SK-N-SH (cell line): ENCODE data around the gene MUC7. TPM values are rescaled to one million over a fixed set of nuclear protein-coding genes. Genes with fewer than 3 reads are reported as not detected.

Experiments
- CTCF ChIA-PET: fragments of 300-600, 350-600 bp; formaldehyde crosslinking; extraction: SDS; loops from one replicate; lab custom pipeline; 2021; lab: Yijun Ruan, JAX
- POLR2A ChIA-PET: fragments of 350-600 bp; sonication (Branson Sonifier 250); formaldehyde crosslinking; extraction: SDS; loops from one replicate; lab custom pipeline; 2020; ENCODE audit warnings: antibody characterized with exemption, inconsistent platforms; lab: Yijun Ruan, JAX
- DNase-seq: peaks from one replicate; pipeline ENCODE4 v3.0.0; 2012
- H2AFZ ChIP-seq: fragments of 200-600 bp; sonication (generic); 2 replicates; pipeline ENCODE4 v1.8.1; 2016; ENCODE audit warnings: antibody characterized with exemption, mild to moderate bottlenecking, low read depth
- H3F3A ChIP-seq: fragments of 200-600 bp; sonication (generic); replicated peaks from 2 replicates; pipeline ENCODE3; 2016; ENCODE audit warnings: antibody characterized with exemption, mild to moderate bottlenecking; ENCODE audit not compliant: insufficient read depth
- H3K27ac ChIP-seq, 2 experiments: fragments of 200-500 bp in 1 of 2; fragments of 200-600 bp in 1 of 2; sonication (Bioruptor generic) in 1 of 2; sonication (generic), shearing (Covaris generic) in 1 of 2; 2 replicates each; pipeline versions ENCODE4 v1.5.1 to v1.6.1; 2014 to 2016; ENCODE audit warnings: low read depth in 2 of 2, inconsistent platforms in 1 of 2, low read length in 1 of 2, mild to moderate bottlenecking in 1 of 2, mixed read lengths in 1 of 2
- H3K27me3 ChIP-seq: fragments of 200-600 bp; sonication (generic), shearing (Covaris generic); 2 replicates; pipeline ENCODE4 v1.6.1; 2016; ENCODE audit warnings: mixed run types; ENCODE audit not compliant: insufficient read depth
- H3K36me3 ChIP-seq, 2 experiments: fragments of 200-500 bp in 1 of 2; fragments of 200-600 bp in 1 of 2; sonication (Bioruptor generic) in 1 of 2; sonication (generic) in 1 of 2; replicated peaks in 1 of 2; 2 replicates each; pipeline versions ENCODE3 to v1.5.1; 2014 to 2016; ENCODE audit warnings: low read length in 1 of 2, mild to moderate bottlenecking in 1 of 2; ENCODE audit not compliant: insufficient read depth in 2 of 2, control insufficient read depth in 1 of 2
- H3K4me1 ChIP-seq, 2 experiments: fragments of 200-500 bp in 1 of 2; fragments of 200-600 bp in 1 of 2; sonication (Bioruptor generic) in 1 of 2; sonication (generic), shearing (Covaris generic) in 1 of 2; 2 replicates each; pipeline versions ENCODE4 v1.5.1 to v1.6.1; 2014 to 2016; ENCODE audit warnings: low read depth in 1 of 2, low read length in 1 of 2, mixed run types in 1 of 2; ENCODE audit not compliant: insufficient read depth in 2 of 2, control insufficient read depth in 1 of 2
- H3K4me2 ChIP-seq: fragments of 200-600 bp; sonication (generic), shearing (Covaris generic); 2 replicates; pipeline ENCODE4 v1.6.1; 2017; ENCODE audit warnings: mixed run types
- H3K4me3 ChIP-seq, 2 experiments: fragments of 200-500 bp in 1 of 2; fragments of 200-600 bp in 1 of 2; sonication (Bioruptor generic) in 1 of 2; sonication (generic), shearing (Covaris generic) in 1 of 2; 2 replicates each; pipeline versions ENCODE4 v1.5.1 to v1.8.1; 2014 to 2016; ENCODE audit warnings: low read depth in 2 of 2, inconsistent platforms in 1 of 2, low read length in 1 of 2, mild to moderate bottlenecking in 1 of 2, mixed read lengths in 1 of 2, moderate library complexity in 1 of 2
- H3K79me2 ChIP-seq: fragments of 200-600 bp; sonication (generic); 2 replicates; pipeline ENCODE4 v1.8.1; 2017; ENCODE audit warnings: mild to moderate bottlenecking; ENCODE audit not compliant: insufficient read depth
- H3K9ac ChIP-seq: fragments of 200-600 bp; sonication (generic); 2 replicates; pipeline ENCODE4 v1.6.1; 2017; ENCODE audit warnings: mixed run types
- H3K9me2 ChIP-seq: fragments of 200-600 bp; sonication (generic); 2 replicates; pipeline ENCODE4 v1.6.1; 2017; ENCODE audit warnings: mixed run types
- H3K9me3 ChIP-seq: fragments of 200-600 bp; sonication (generic); 2 replicates; pipeline ENCODE4 v1.6.1; 2017; ENCODE audit warnings: mixed run types, mild to moderate bottlenecking, moderate library complexity
- H4K20me1 ChIP-seq: fragments of 200-600 bp; sonication (generic); 2 replicates; pipeline ENCODE4 v1.6.1; 2017; ENCODE audit warnings: mild to moderate bottlenecking, mixed run types; ENCODE audit not compliant: insufficient read depth
- CHD2 ChIP-seq: fragments of 150-350 bp; IDR thresholded peaks from 2 replicates; pipeline ENCODE4 v1.6.1; 2018; ENCODE audit warnings: low read length; ENCODE audit not compliant: partially characterized antibody
- CTCF ChIP-seq: fragments of 200-600 bp; sonication (generic); IDR thresholded peaks from 2 replicates; pipeline ENCODE4 v1.6.1; 2017; ENCODE audit warnings: antibody characterized with exemption, mild to moderate bottlenecking, moderate library complexity
- EZH2phosphoT487 ChIP-seq: fragments of 200-600 bp; sonication (generic); IDR thresholded peaks from 2 replicates; pipeline ENCODE4 v1.6.1; 2017; ENCODE audit warnings: low read depth, mixed run types, mild to moderate bottlenecking, antibody characterized with exemption, moderate library complexity, borderline replicate concordance
- FOXJ3 ChIP-seq: sonication (generic); formaldehyde crosslinking; IDR thresholded peaks from 2 replicates; pipeline ENCODE4 v1.5.1; 2020; ENCODE audit warnings: mild to moderate bottlenecking, missing genetic modification reagents
- GABPA ChIP-seq: IDR thresholded peaks from 2 replicates; pipeline ENCODE4 v1.4.0; 2012; ENCODE audit warnings: low read depth, mild to moderate bottlenecking
- IRF3 ChIP-seq: fragments of 150-350 bp; IDR thresholded peaks from 2 replicates; pipeline ENCODE4 v1.6.1; 2016; ENCODE audit warnings: mild to moderate bottlenecking, low read depth, low read length
- JUND ChIP-seq: IDR thresholded peaks from 2 replicates; pipeline ENCODE4 v1.4.0; 2012
- MEF2A ChIP-seq: IDR thresholded peaks from 2 replicates; pipeline ENCODE4 v1.4.0; 2012; ENCODE audit warnings: low read depth, borderline replicate concordance
- MXI1 ChIP-seq: IDR thresholded peaks from 2 replicates; pipeline ENCODE4 v1.6.1; 2012; ENCODE audit warnings: mild to moderate bottlenecking, low read depth, low read length, improper control_type of control experiment
- NRF1 ChIP-seq: IDR thresholded peaks from 2 replicates; pipeline ENCODE4 v1.6.1; 2012; ENCODE audit warnings: low read depth, mild to moderate bottlenecking, low read length
- RCOR1 ChIP-seq: fragments of 150-350 bp; IDR thresholded peaks from 2 replicates; pipeline ENCODE4 v1.6.1; 2017; ENCODE audit warnings: antibody characterized with exemption, low read length
- REST ChIP-seq: IDR thresholded peaks from 2 replicates; pipeline ENCODE4 v1.6.1; 2012; ENCODE audit warnings: mild to moderate bottlenecking, low read depth, low read length, moderate library complexity
- RFX5 ChIP-seq: IDR thresholded peaks from 2 replicates; pipeline ENCODE4 v1.6.1; 2012; ENCODE audit warnings: mild to moderate bottlenecking, improper control_type of control experiment, low read length
- SIN3A ChIP-seq: IDR thresholded peaks from 2 replicates; pipeline ENCODE4 v1.6.1; 2012; ENCODE audit warnings: low read depth, mild to moderate bottlenecking, low read length, moderate library complexity, borderline replicate concordance
- TEAD4 ChIP-seq: IDR thresholded peaks from 2 replicates; pipeline ENCODE4 v1.4.0; 2012; ENCODE audit warnings: mild to moderate bottlenecking, borderline replicate concordance; ENCODE audit not compliant: insufficient read depth
- USF1 ChIP-seq: IDR thresholded peaks from 2 replicates; pipeline ENCODE4 v1.4.0; 2012; ENCODE audit warnings: low read depth, borderline replicate concordance
- WGBS: methylation state at CpG from one replicate; pipeline ENCODE4 v1.1.6; 2017; ENCODE audit warnings: low lambda C conversion rate; 5-methylcytosine and 5-hydroxymethylcytosine counted together
- polyA plus RNA-seq, 3 experiments: library from polyadenylated mRNA; depleted of rRNA; stranded (reverse); fragments of >200 nt; gene quantifications; 2 replicates each; pipeline ENCODE4 v1.2.3, GENCODE V29; 2012

The MUC7 gene
- polyA plus RNA-seq, 1 of the 3 experiments (the other 2 are of a cell fraction): not detected

- Histone ChIP-seq H3K79me2 (no peaks in the 10 kb centered on the region), H3K9me2 (no peaks in the 10 kb centered on the region), H3K9ac (no peak overlapping the region), H3K4me2 (no peak overlapping the region), H2AFZ (no peak overlapping the region), H3K4me3 (no peak overlapping the region), H3K27me3 (no peaks in the 10 kb centered on the region; the same call in 1 of the 2 replicates), H4K20me1 (no peaks in the 10 kb centered on the region), H3K9me3 (no peaks in the 10 kb centered on the region), H3K4me1 (no peaks in the 10 kb centered on the region), H3K27ac (no peak overlapping the region), H3K36me3 (no peaks in the 10 kb centered on the region), H3F3A (no peaks in the 10 kb centered on the region)
- ChIA-PET CTCF (interaction anchor here (1.5 kb wide), 1 partner anchor 10 kb away, joined by 4 read pairs; no protein-coding TSS in a partner anchor), POLR2A (no interaction called here)
- no peak for DNase-seq
- 16% methylated on average over 4 of the region's 4 CpGs for WGBS
- TF ChIP-seq SIN3A (no peak), RCOR1 (no peak), MXI1 (no peak), TEAD4 (no peak), IRF3 (no peak), CTCF (no peak), RFX5 (no peak), MEF2A (no peak), FOXJ3 (CRISPR knock-in tag) (no peak), EZH2phosphoT487 (no peak), USF1 (no peak), REST (no peak), NRF1 (no peak), CHD2 (no peak), GABPA (no peak), JUND (no peak)
These were observed 43.6 kb downstream of the MUC7 start for GRCh38 chr4:70515367-70516250.
